Measurements from ENCODE around the gene ZNF503.

ZNF503 gene

GRCh38 chr10:75431180-75432111 is 29.9 kb upstream of the ZNF503 start, which contains the start of gene LRMDA:
TSS of gene LRMDA (plus strand) at chr10:75431624.
- DNase-seq, result no peak

GRCh38 chr10:75430000-75430763 is 28.6 kb upstream of the ZNF503 start:
- no peak for DNase-seq

GRCh38 chr10:75429159-75429827 is 27.7 kb upstream of the ZNF503 start:
- no peak for DNase-seq

- no peak for DNase-seq
Observed at GRCh38 chr10:75428434-75429158, 27.0 kb upstream of the ZNF503 start.

- no peak for DNase-seq
Observed at GRCh38 chr10:75427951-75428350, 26.4 kb upstream of the ZNF503 start.

- DNase-seq, result no peak
Observed at GRCh38 chr10:75426880-75427279, 25.3 kb upstream of the ZNF503 start.

- DNase-seq, result no peak
Observed at GRCh38 chr10:75425291-75426079, 23.9 kb upstream of the ZNF503 start.

GRCh38 chr10:75424571-75424970 is 23.0 kb upstream of the ZNF503 start:
- DNase-seq, result no peak

GRCh38 chr10:75422913-75423312 is 21.3 kb upstream of the ZNF503 start:
- no peak for DNase-seq

- DNase-seq, result no peak
Observed at GRCh38 chr10:75418712-75419111, 17.1 kb upstream of the ZNF503 start.

GRCh38 chr10:75418293-75418692 is 16.7 kb upstream of the ZNF503 start:
- no peak for DNase-seq

- no peak for DNase-seq
Observed at GRCh38 chr10:75417522-75417927, 16.0 kb upstream of the ZNF503 start.

- no peak for DNase-seq
Observed at GRCh38 chr10:75414527-75414926, 13.0 kb upstream of the ZNF503 start.

GRCh38 chr10:75410132-75411005 is 8.8 kb upstream of the ZNF503 start:
- no peak for DNase-seq

- peak in 1 of 2 experiments; percentile 32 for DNase-seq
Observed at GRCh38 chr10:75408911-75409885, 7.6 kb upstream of the ZNF503 start.

GRCh38 chr10:75408509-75408875 is 6.9 kb upstream of the ZNF503 start:
- DNase-seq, result no peak

- no peak for DNase-seq
Observed at GRCh38 chr10:75407713-75408508, 6.3 kb upstream of the ZNF503 start.

- no peak for DNase-seq
Observed at GRCh38 chr10:75407224-75407712, 5.7 kb upstream of the ZNF503 start.
